Measurements from ENCODE around the gene U2SURP. TPM values are rescaled to one million over a fixed set of nuclear protein-coding genes. Genes with fewer than 3 reads are reported as not detected.
"Not testable (repeated sequence)": the region's sequence is repeated elsewhere in the genome, so short reads cannot be mapped to it uniquely, and the experiment has no call there.

Gene U2SURP
- total RNA-seq, 1 donor from 2014 or later: 156 TPM

DNA sequence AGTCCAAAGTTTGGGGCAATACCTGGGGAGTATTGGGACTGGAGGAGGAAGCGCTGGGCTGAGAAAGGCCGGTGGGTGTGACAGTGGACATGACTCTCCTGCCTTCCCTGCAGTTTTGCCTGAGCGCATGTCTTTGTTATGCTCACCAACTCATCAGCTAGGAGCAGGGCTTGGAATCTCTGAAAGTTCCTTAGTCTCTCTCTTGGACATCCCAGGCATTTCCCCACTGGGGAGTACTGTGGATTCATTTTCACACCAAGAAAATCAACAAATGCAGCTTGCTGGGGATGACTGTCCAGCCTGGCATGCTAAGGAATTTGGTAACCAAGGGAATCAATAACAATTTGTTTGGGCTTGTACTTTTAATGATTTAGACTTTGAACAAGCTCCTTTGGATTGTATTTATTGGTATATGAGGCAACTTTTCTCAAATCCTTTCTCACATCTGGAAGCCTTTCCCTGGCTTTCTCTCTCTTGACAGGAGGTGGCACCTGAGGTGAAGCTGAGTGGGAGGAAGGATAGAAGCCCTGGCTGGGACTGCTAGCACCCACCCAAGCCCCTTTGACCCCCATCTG, 69.7 kb downstream of the U2SURP start:
- Mint-ChIP-seq H3K4me3 (ENCODE audit: low read depth) (no peak overlapping the region), H3K9me3 (ENCODE audit: low read depth) (no peaks in the 10 kb centered on the region), H3K36me3 (ENCODE audit: insufficient read depth) (no peaks in the 10 kb centered on the region), H3K27ac (no peak overlapping the region), H3K4me1 (ENCODE audit: low read depth) (peaks cover 10% of the 10 kb centered on the region), H3K27me3 (no peaks in the 10 kb centered on the region)
- no peak for DNase-seq (ENCODE audit: low spot score, unreplicated experiment)
- no peak for TF ChIP-seq CTCF (IDR thresholded peaks at IDR 0.05; ENCODE audit: unreplicated experiment)

GRCh38 chr3:143071776-143072175, 70.4 kb downstream of the U2SURP start:
- Mint-ChIP-seq H3K36me3 (ENCODE audit: insufficient read depth) (no peaks in the 10 kb centered on the region), H3K4me1 (ENCODE audit: low read depth) (peaks cover 10% of the 10 kb centered on the region), H3K27ac (peak overlapping the region; percentile 25), H3K4me3 (ENCODE audit: low read depth) (no peak overlapping the region), H3K27me3 (no peaks in the 10 kb centered on the region), H3K9me3 (ENCODE audit: low read depth) (no peaks in the 10 kb centered on the region)
- DNase-seq (ENCODE audit: low spot score, unreplicated experiment): no peak
- no peak for TF ChIP-seq CTCF (IDR thresholded peaks at IDR 0.05; ENCODE audit: unreplicated experiment)

- not testable (repeated sequence) for DNase-seq (ENCODE audit: low spot score, unreplicated experiment); H3K27me3 Mint-ChIP-seq; H3K36me3 Mint-ChIP-seq (ENCODE audit: insufficient read depth); H3K4me1 Mint-ChIP-seq (ENCODE audit: low read depth); H3K4me3 Mint-ChIP-seq (ENCODE audit: low read depth); H3K9me3 Mint-ChIP-seq (ENCODE audit: low read depth)
- peak overlapping the region; percentile 62 for H3K27ac Mint-ChIP-seq
Observed at GRCh38 chr3:143072298-143073020, 71.1 kb downstream of the U2SURP start.

DNA sequence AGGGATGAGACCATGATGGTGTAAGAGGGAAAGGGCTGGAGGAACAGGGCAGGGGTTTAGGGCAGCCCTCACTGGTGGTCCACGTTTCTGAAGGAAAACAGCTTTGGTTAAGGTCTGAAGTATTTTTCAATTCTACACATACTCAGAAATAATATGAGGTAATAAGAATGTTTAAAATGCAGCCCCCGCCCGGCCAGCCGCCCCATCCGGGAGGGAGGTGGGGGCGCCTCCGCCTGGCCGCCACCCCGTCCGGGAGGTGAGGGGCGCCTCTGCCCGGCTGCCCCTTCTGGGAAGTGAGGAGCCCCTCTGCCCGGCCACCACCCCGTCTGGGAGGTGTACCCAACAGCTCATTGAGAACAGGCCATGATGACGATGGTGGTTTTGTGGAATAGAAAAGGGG, 72.2 kb downstream of the U2SURP start:
- H3K36me3 Mint-ChIP-seq (ENCODE audit: insufficient read depth); H3K27me3 Mint-ChIP-seq; H3K4me1 Mint-ChIP-seq (ENCODE audit: low read depth); DNase-seq (ENCODE audit: low spot score, unreplicated experiment); H3K27ac Mint-ChIP-seq; H3K4me3 Mint-ChIP-seq (ENCODE audit: low read depth); H3K9me3 Mint-ChIP-seq (ENCODE audit: low read depth): not testable (repeated sequence)

DNA sequence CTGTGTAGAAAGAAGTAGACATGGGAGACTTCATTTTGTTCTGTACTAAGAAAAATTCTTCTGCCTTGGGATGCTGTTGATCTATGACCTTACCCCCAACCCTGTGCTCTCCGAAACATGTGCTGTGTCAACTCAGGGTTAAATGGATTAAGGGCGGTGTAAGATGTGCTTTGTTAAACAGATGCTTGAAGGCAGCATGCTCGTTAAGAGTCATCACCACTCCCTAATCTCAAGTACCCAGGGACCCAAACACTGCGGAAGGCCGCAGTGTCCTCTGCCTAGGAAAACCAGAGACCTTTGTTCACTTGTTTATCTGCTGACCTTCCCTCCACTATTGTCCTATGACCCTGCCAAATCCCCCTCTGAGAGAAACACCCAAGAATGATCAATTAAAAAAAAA, 72.6 kb downstream of the U2SURP start:
- not testable (repeated sequence) for H3K4me3 Mint-ChIP-seq (ENCODE audit: low read depth); H3K4me1 Mint-ChIP-seq (ENCODE audit: low read depth); H3K27ac Mint-ChIP-seq

DNA sequence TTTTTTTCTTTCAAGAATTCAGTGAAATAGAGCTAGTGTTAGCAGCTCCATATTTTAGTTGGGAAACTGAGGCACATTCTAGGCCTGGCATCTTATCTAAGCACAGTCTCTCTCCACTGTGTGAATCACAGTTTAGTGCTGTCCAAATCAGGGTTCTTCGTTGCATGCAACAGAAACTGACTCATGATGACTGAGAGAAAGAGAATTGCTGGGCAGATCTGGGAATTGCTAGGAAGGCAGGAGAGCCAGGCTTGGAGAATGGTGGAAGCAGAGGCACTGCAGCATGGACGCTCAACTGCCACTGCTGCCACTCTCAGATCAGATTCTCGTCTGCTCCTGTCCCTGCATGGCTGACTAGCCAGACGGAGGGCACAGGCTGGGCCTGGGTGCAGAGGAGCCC, 77.5 kb downstream of the U2SURP start:
- no peak overlapping the region for H3K27ac Mint-ChIP-seq
- H3K4me3 Mint-ChIP-seq (ENCODE audit: low read depth): no peak overlapping the region
- H3K9me3 Mint-ChIP-seq (ENCODE audit: low read depth): no peaks in the 10 kb centered on the region

More for the DNA sequence above, 72.6 kb downstream of the U2SURP start:
- H3K9me3 Mint-ChIP-seq (ENCODE audit: low read depth); H3K36me3 Mint-ChIP-seq (ENCODE audit: insufficient read depth); H3K27me3 Mint-ChIP-seq; DNase-seq (ENCODE audit: low spot score, unreplicated experiment): not testable (repeated sequence)

More for the DNA sequence above, 77.5 kb downstream of the U2SURP start:
- H3K27me3 Mint-ChIP-seq: no peaks in the 10 kb centered on the region
- no peaks in the 10 kb centered on the region for H3K4me1 Mint-ChIP-seq (ENCODE audit: low read depth)
- TF ChIP-seq CTCF (IDR thresholded peaks at IDR 0.05; ENCODE audit: unreplicated experiment): no peak
- no peaks in the 10 kb centered on the region for H3K36me3 Mint-ChIP-seq (ENCODE audit: insufficient read depth)
- no peak for DNase-seq (ENCODE audit: low spot score, unreplicated experiment)
